GM12878 (cell line): ENCODE data around the gene GOLGA6D. TPM values are rescaled to one million over a fixed set of nuclear protein-coding genes. Genes with fewer than 3 reads are reported as not detected.

ENCODE experiments used
- CHD1 ChIP-seq: IDR thresholded peaks from 2 replicates; pipeline ENCODE4 v1.6.1; 2012; ENCODE audit warnings: low read depth, low read length, improper control_type of control experiment
- E2F8 ChIP-seq: fragments of 450-650 bp; IDR thresholded peaks from 2 replicates; pipeline ENCODE4 v1.6.1; 2018; ENCODE audit warnings: mild to moderate bottlenecking, low read depth, moderate library complexity; ENCODE audit not compliant: partially characterized antibody
- EGR1 ChIP-seq, 2 experiments: IDR thresholded peaks; 1 replicate in 1 of 2; 2 replicates in 1 of 2; pipeline ENCODE4 v1.6.1; 2011 to 2012; ENCODE audit warnings: low read depth in 2 of 2, low read length in 2 of 2, borderline replicate concordance in 1 of 2, mild to moderate bottlenecking in 1 of 2, moderate library complexity in 1 of 2
- ELK1 ChIP-seq: IDR thresholded peaks from 2 replicates; pipeline ENCODE4 v1.6.1; 2012; ENCODE audit warnings: low read depth, low read length, improper control_type of control experiment
- FOS ChIP-seq: IDR thresholded peaks from 3 replicates; pipeline ENCODE4 v1.6.1; 2011; ENCODE audit warnings: borderline replicate concordance; ENCODE audit not compliant: insufficient read length; ENCODE audit errors: extremely low read depth
- HDAC2 ChIP-seq: fragments of 200-600 bp; sonication (generic); IDR thresholded peaks from 2 replicates; pipeline ENCODE4 v1.6.1; 2017
- IKZF2 ChIP-seq, 2 experiments: fragments of 450-650 bp; IDR thresholded peaks; 2 replicates each; pipeline ENCODE4 v1.6.1; 2017; ENCODE audit warnings: mild to moderate bottlenecking in 2 of 2, moderate library complexity in 2 of 2
- IRF4 ChIP-seq: IDR thresholded peaks from 2 replicates; pipeline ENCODE4 v1.6.1; 2011; ENCODE audit warnings: low read depth, low read length
- NBN ChIP-seq: fragments of 450-650 bp; IDR thresholded peaks from 2 replicates; pipeline ENCODE4 v1.6.1; 2016
- RELA ChIP-seq: fragments of 450-650 bp; IDR thresholded peaks from 2 replicates; pipeline ENCODE4 v1.8.0; 2014; ENCODE audit warnings: borderline replicate concordance; ENCODE audit not compliant: partially characterized antibody
- SIN3A ChIP-seq: IDR thresholded peaks from 2 replicates; pipeline ENCODE4 v1.6.1; 2012; ENCODE audit warnings: low read depth, low read length, improper control_type of control experiment
- SIX5 ChIP-seq: IDR thresholded peaks from 2 replicates; pipeline ENCODE4 v1.6.1; 2011; ENCODE audit warnings: mild to moderate bottlenecking, low read depth, low read length, moderate library complexity; ENCODE audit not compliant: severe bottlenecking
- SPI1 ChIP-seq: IDR thresholded peaks from 2 replicates; pipeline ENCODE4 v1.6.1; 2011; ENCODE audit warnings: low read depth, mild to moderate bottlenecking, low read length, moderate library complexity, borderline replicate concordance; ENCODE audit not compliant: insufficient read depth
- ZBTB11 ChIP-seq: fragments of 450-650 bp; formaldehyde crosslinking; IDR thresholded peaks from 2 replicates; pipeline ENCODE4 v1.5.0; 2022; ENCODE audit warnings: mild to moderate bottlenecking, missing genetic modification characterization
- polyA plus RNA-seq, 11 experiments: library from polyadenylated mRNA; depleted of rRNA in 4 of 11; unstranded in 6 of 11; stranded (reverse) in 5 of 11; fragments of >200 nt; fragmentation: Nextera tagmentation in 4 of 11; fragmentation: Illumina TruSeq in 1 of 11; extraction: Ambion mirVana in 4 of 11; extraction: Trizol in 1 of 11; gene quantifications; 1 replicate in 1 of 11; 2 replicates in 10 of 11; pipeline versions ENCODE4 v1.2.1 to v1.2.3, GENCODE V29; 2011 to 2016; ENCODE audit warnings: inconsistent platforms in 2 of 11, missing spikeins in 2 of 11, low read depth in 1 of 11
- total RNA-seq, 4 experiments: library from RNA; depleted of rRNA in 3 of 4; stranded (reverse); fragments of >200 nt in 3 of 4; fragmentation: Illumina TruSeq in 1 of 4; extraction: Trizol in 1 of 4; gene quantifications; 2 replicates each; pipeline versions ENCODE4 v1.2.1 to v1.2.3, GENCODE V29; 2013 to 2021
- TF ChIP-seq, protein P1 (sequence below): IDR thresholded peaks from 2 replicates; pipeline ENCODE4 v1.6.1; 2011; ENCODE audit warnings: low read depth, low read length, improper control_type of control experiment, borderline replicate concordance
- TF ChIP-seq, protein P2 (sequence below): fragments of 450-650 bp; conservative IDR thresholded peaks from 2 replicates; pipeline ENCODE4 v1.6.1; 2017; ENCODE audit warnings: mild to moderate bottlenecking, moderate library complexity

GOLGA6D gene
- total and polyA plus RNA-seq, 10 of the 15 experiments (the other 5 are each of a cell fraction or from before 2014, with no cell fraction given) = not detected

- TF ChIP-seq SIN3A = peak; percentile 95
- TF ChIP-seq HDAC2 = no peak
- TF ChIP-seq, protein P1, sequence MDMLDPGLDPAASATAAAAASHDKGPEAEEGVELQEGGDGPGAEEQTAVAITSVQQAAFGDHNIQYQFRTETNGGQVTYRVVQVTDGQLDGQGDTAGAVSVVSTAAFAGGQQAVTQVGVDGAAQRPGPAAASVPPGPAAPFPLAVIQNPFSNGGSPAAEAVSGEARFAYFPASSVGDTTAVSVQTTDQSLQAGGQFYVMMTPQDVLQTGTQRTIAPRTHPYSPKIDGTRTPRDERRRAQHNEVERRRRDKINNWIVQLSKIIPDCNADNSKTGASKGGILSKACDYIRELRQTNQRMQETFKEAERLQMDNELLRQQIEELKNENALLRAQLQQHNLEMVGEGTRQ = peak; percentile 89
- TF ChIP-seq IRF4 = no peak
- peak; percentile 67; the same call in 1 of the 2 replicates for TF ChIP-seq NBN
- TF ChIP-seq ELK1 = no peak; the same call in 1 of the 2 replicates
- TF ChIP-seq CHD1 = no peak
- no peak for TF ChIP-seq SPI1
- TF ChIP-seq, protein P2, sequence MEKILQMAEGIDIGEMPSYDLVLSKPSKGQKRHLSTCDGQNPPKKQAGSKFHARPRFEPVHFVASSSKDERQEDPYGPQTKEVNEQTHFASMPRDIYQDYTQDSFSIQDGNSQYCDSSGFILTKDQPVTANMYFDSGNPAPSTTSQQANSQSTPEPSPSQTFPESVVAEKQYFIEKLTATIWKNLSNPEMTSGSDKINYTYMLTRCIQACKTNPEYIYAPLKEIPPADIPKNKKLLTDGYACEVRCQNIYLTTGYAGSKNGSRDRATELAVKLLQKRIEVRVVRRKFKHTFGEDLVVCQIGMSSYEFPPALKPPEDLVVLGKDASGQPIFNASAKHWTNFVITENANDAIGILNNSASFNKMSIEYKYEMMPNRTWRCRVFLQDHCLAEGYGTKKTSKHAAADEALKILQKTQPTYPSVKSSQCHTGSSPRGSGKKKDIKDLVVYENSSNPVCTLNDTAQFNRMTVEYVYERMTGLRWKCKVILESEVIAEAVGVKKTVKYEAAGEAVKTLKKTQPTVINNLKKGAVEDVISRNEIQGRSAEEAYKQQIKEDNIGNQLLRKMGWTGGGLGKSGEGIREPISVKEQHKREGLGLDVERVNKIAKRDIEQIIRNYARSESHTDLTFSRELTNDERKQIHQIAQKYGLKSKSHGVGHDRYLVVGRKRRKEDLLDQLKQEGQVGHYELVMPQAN = peak; percentile 95
- no peak for TF ChIP-seq RELA
- peak; percentile 26 for TF ChIP-seq SIX5
- TF ChIP-seq IKZF2 (IDR thresholded peaks at IDR 0.05) = peak; percentile 66 to 75
- TF ChIP-seq EGR1 (IDR thresholded peaks at IDR 0.05; ENCODE audit: borderline replicate concordance in 1 of 2, low read depth in 2 of 2, low read length in 2 of 2) = peak in 1 of 2 experiments; percentile 41; a peak in 2 of 3 replicates
- TF ChIP-seq E2F8 = peak; percentile 63
- peak; percentile 54; the same call in 1 of the 2 replicates for TF ChIP-seq ZBTB11 (CRISPR knock-in tag)
- TF ChIP-seq FOS = peak; percentile 7
These were observed 53.2 kb downstream of the GOLGA6D start, which contains the start of gene COMMD4 (continued) for GRCh38 chr15:75335705-75336355.
